Spleen (tissue), 11 donors: ENCODE measurements around the gene CCNB2. TPM values are rescaled to one million over a fixed set of nuclear protein-coding genes. Genes with fewer than 3 reads are reported as not detected.

Source experiments
- DNase-seq: peaks from one replicate; pipeline ENCODE4 v3.0.0-alpha.2; 2020
- H3K27ac ChIP-seq, 8 donors: fragments of 200-600 bp; sonication (generic) in 7 of 8; 1 replicate in 4 of 8; 2 replicates in 4 of 8; pipeline versions ENCODE4 v1.5.0 to v1.8.0; 2016 to 2021; ENCODE audit warnings: inconsistent platforms in 4 of 8, mild to moderate bottlenecking in 4 of 8, moderate library complexity in 1 of 8
- H3K27me3 ChIP-seq, 7 donors: fragments of 200-600 bp; sonication (generic) in 6 of 7; replicated peaks in 1 of 7; 1 replicate in 4 of 7; 2 replicates in 3 of 7; pipeline versions ENCODE4 v1.5.0 to v1.8.0; 2016 to 2021; ENCODE audit warnings: inconsistent platforms in 3 of 7, mild to moderate bottlenecking in 1 of 7
- H3K36me3 ChIP-seq, 6 donors: fragments of 200-600 bp; sonication (generic) in 5 of 6; 1 replicate in 4 of 6; 2 replicates in 2 of 6; pipeline versions ENCODE4 v1.5.0 to v1.8.0; 2016 to 2021; ENCODE audit warnings: inconsistent platforms in 2 of 6
- H3K4me1 ChIP-seq, 6 donors: fragments of 200-600 bp; sonication (generic) in 5 of 6; 1 replicate in 3 of 6; 2 replicates in 3 of 6; pipeline versions ENCODE4 v1.5.0 to v1.8.0; 2016 to 2021; ENCODE audit warnings: inconsistent platforms in 3 of 6
- H3K4me3 ChIP-seq, 8 donors: fragments of 200-600 bp; sonication (generic) in 7 of 8; 1 replicate in 4 of 8; 2 replicates in 4 of 8; pipeline versions ENCODE4 v1.5.0 to v1.8.0; 2016 to 2021; ENCODE audit warnings: inconsistent platforms in 4 of 8, mild to moderate bottlenecking in 4 of 8, moderate library complexity in 2 of 8
- H3K9me3 ChIP-seq, 8 donors: fragments of 200-600 bp; sonication (generic) in 7 of 8; 1 replicate in 4 of 8; 2 replicates in 4 of 8; pipeline versions ENCODE4 v1.5.0 to v1.8.0; 2016 to 2021; ENCODE audit warnings: inconsistent platforms in 4 of 8
- POLR2A ChIP-seq, 3 donors: fragments of 450-650 bp; IDR thresholded peaks; one replicate each; pipeline ENCODE4 v1.5.1; 2017; ENCODE audit warnings: antibody characterized with exemption in 3 of 3, mild to moderate bottlenecking in 1 of 3
- POLR2AphosphoS5 ChIP-seq, 3 donors: sonication (generic); formaldehyde crosslinking; IDR thresholded peaks; one replicate each; pipeline ENCODE4 v1.5.1; 2017; ENCODE audit warnings: antibody characterized with exemption in 3 of 3
- WGBS, 5 donors: extraction: QIAGEN DNeasy Blood & Tissue Kit in 3 of 5; methylation state at CpG; one replicate each; pipeline versions ENCODE4 v1.1.5 to v1.1.7; 2013 to 2018; 5-methylcytosine and 5-hydroxymethylcytosine counted together
- intact Hi-C: fragments of 100-400 bp; cut with DNase I; formaldehyde crosslinking; loops from one replicate; pipeline ENCODE4 v1.15.0; 2023; ENCODE audit warnings: low total_unique reads
- polyA plus RNA-seq, 3 donors: library from polyadenylated mRNA; stranded (reverse); fragments of 200-250 nt; gene quantifications; one replicate each; pipeline ENCODE4 v1.2.1, GENCODE V29; 2013
- total RNA-seq, 7 donors: library from RNA; depleted of rRNA in 3 of 7; stranded (reverse); fragments of >200 nt in 3 of 7; fragmentation: NEBNext Ultra II Directional in 4 of 7; extraction: Animal tissue kit (Norgen Biotek cat#: 25700) in 4 of 7; gene quantifications; one replicate each; pipeline versions ENCODE4 v1.1.0 to v1.2.1, GENCODE V29; 2016 to 2021
- TF ChIP-seq, protein P1 (sequence below), 11 experiments: fragments of 200-600 bp in 7 of 11; fragments of 450-650 bp in 4 of 11; sonication (generic) in 4 of 11; IDR thresholded peaks in 8 of 11; conservative IDR thresholded peaks in 3 of 11; 1 replicate in 7 of 11; 2 replicates in 4 of 11; pipeline versions ENCODE4 v1.4.0 to v1.8.0; 2016 to 2021; ENCODE audit warnings: antibody characterized with exemption in 11 of 11, inconsistent platforms in 4 of 11, mild to moderate bottlenecking in 1 of 11
- donor health status: healthy with polysubstance abuse.
- donor health status: DM: no; HTN: no; CAD: no; lungs with moderate emphysema.
- donor health status: DM: no; HTN: no; CAD: no.
- donor health status: Bipolar disorder and iron deficiency.
- donor health status: healthy.
- donor health status: DM: no; HTN: no; CAD: no.
- donor health status: DM: yes; HTN: yes; CAD: no.

CCNB2 gene
- total and polyA plus RNA-seq, 10 donors: 1.3 to 13.5 (median 5.3) TPM

DNA sequence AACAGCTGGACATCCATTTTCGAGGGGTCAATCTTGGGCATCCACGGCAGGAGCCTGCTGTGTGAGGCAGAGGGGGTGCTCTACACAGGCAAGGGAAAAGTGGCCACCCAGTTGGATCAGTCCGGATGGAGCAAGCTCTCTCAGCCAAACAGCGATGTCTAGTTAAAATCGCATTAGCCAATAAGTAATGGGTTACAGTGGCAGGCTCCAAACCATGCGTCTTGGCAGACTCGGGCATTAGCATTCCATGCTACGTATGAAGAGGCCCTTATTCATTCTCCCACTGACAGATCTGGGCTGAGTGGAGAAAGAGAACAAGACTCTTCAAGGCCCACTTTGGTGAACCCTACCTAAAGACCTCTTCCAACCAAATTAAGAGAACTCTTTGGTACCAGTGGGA is 49.3 kb downstream of the CCNB2 start:
- Histone ChIP-seq H3K4me3 (no peak overlapping the region), H3K4me1 (no peaks in the 10 kb centered on the region), H3K9me3 (no peaks in the 10 kb centered on the region), H3K27me3 (no peaks in the 10 kb centered on the region), H3K27ac (no peak overlapping the region), H3K36me3 (peaks cover 0 to 98% (median 50%) of the 10 kb centered on the region in 6 donors)
- TF ChIP-seq POLR2AphosphoS5 (IDR thresholded peaks at IDR 0.05): no peak
- no peak for TF ChIP-seq POLR2A (IDR thresholded peaks at IDR 0.05)
- TF ChIP-seq, protein P1, sequence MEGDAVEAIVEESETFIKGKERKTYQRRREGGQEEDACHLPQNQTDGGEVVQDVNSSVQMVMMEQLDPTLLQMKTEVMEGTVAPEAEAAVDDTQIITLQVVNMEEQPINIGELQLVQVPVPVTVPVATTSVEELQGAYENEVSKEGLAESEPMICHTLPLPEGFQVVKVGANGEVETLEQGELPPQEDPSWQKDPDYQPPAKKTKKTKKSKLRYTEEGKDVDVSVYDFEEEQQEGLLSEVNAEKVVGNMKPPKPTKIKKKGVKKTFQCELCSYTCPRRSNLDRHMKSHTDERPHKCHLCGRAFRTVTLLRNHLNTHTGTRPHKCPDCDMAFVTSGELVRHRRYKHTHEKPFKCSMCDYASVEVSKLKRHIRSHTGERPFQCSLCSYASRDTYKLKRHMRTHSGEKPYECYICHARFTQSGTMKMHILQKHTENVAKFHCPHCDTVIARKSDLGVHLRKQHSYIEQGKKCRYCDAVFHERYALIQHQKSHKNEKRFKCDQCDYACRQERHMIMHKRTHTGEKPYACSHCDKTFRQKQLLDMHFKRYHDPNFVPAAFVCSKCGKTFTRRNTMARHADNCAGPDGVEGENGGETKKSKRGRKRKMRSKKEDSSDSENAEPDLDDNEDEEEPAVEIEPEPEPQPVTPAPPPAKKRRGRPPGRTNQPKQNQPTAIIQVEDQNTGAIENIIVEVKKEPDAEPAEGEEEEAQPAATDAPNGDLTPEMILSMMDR (IDR thresholded peaks at IDR 0.05 in 8 of 11, conservative IDR thresholded peaks at IDR 0.05 in 3 of 11): no peak
- intact Hi-C loops: no loop called here
- WGBS, 5 donors: 89 to 98% (median 96%) methylated on average over 8 of the region's 8 CpGs
- DNase-seq: no peak

DNA sequence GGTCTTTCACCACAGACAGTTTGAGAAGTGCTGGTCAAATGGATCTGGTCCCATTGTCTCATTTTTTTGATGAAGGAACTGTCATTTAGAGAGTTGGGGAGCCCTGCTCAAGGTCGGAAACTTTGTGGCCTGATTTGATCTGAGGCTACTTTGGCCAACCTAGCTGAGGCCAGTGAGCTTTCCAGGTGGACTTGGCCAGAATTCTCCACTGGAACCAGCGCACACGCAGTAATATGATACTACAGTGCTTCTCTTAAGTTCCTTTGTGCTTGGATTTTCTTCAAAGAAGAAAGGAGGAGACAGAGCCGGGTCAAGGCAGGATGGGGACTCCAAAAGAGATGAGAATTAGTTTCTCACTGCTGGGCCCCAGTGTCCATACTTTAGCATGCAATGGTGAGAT is 50.5 kb downstream of the CCNB2 start:
- no peak for DNase-seq
- Histone ChIP-seq H3K4me3 (no peak overlapping the region), H3K4me1 (no peaks in the 10 kb centered on the region), H3K9me3 (no peaks in the 10 kb centered on the region), H3K27me3 (no peaks in the 10 kb centered on the region), H3K36me3 (peaks cover 0 to 96% (median 56%) of the 10 kb centered on the region in 6 donors), H3K27ac (no peak overlapping the region)
- 91 to 98% (median 96%) methylated on average over 4 of the region's 4 CpGs for WGBS, 5 donors
- intact Hi-C loops: no loop called here
- TF ChIP-seq, protein P1 (IDR thresholded peaks at IDR 0.05 in 8 of 11, conservative IDR thresholded peaks at IDR 0.05 in 3 of 11): no peak
- TF ChIP-seq POLR2AphosphoS5 (IDR thresholded peaks at IDR 0.05) (no peak), POLR2A (IDR thresholded peaks at IDR 0.05) (no peak)

DNA sequence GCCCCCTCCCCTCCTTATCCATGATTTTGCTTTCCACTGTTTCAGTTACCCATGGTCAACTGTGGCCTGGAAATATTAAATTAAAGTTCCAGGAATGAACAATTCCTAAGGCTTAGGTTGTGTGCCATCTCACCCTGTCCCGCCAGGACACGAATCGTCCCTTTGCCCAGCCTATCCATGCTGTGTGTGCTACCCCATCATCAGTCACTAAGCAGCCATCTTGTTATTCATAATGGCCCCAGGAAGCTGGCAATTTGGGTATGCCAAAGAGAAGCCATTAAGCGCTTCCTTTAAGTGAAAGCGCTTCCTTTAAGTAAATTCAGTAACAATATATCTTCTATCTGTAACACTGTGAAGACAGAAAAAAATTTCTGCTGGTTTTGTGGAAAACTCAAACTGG is 52.5 kb downstream of the CCNB2 start:
- H3K27me3 ChIP-seq: no peaks in the 10 kb centered on the region
- H3K4me3 ChIP-seq: no peak overlapping the region
- intact Hi-C loops: no loop called here
- no peaks in the 10 kb centered on the region for H3K9me3 ChIP-seq
- H3K27ac ChIP-seq: no peak overlapping the region
- TF ChIP-seq POLR2A (IDR thresholded peaks at IDR 0.05) (no peak), POLR2AphosphoS5 (IDR thresholded peaks at IDR 0.05) (no peak)
- TF ChIP-seq, protein P1 (IDR thresholded peaks at IDR 0.05 in 8 of 11, conservative IDR thresholded peaks at IDR 0.05 in 3 of 11): no peak
- WGBS, 5 donors: 96 to 99% (median 97%) methylated on average over 5 of the region's 5 CpGs
- H3K4me1 ChIP-seq: no peaks in the 10 kb centered on the region
- no peak for DNase-seq
- peaks cover 0 to 96% (median 68%) of the 10 kb centered on the region in 6 donors for H3K36me3 ChIP-seq

DNA sequence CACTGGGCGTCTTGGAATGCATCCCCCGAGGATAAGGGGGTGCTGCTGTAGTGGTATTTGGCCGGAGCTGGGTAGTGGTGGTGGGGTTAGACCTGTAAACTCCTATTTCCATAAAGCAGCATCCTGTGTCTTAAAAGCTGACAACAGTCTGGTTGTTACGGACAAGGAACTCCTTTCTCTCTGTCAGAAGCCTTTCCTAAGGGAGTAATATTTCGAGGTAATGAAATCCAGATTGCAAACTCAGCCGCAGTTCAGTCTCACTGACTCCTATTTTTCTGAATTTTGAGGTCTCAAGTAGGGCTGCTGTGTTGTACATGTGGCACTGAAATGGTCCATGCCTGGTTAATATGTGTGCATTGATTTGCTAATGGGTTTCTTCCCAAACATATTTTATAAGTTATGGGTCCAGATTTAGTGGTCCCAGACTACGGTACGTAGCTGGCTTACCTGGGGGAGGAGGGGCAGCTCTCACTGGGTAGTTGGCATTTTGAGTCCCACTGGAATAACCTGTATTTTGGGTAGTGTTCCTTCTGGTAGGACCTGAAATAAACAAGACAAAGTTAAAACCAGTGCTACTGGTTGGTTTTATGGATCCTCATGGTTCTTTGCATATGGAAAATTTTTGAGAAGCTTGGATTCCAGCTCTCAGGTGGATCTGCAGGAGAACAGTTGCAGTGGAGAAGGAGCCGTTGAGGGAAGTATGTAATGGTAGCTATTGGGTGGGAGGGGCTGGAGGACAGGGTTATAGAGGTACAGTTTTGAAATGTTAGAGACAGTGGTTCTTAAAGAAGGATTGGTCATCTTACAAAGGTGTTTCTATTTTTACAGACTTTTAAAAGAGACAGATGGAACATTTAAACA is 53.1 kb downstream of the CCNB2 start:
- no peaks in the 10 kb centered on the region for H3K4me1 ChIP-seq
- H3K27me3 ChIP-seq: no peaks in the 10 kb centered on the region
- no peak overlapping the region for H3K27ac ChIP-seq
- DNase-seq: no peak
- 92 to 96% (median 94%) methylated on average over 9 of the region's 9 CpGs for WGBS, 5 donors
- intact Hi-C loops: no loop called here
- H3K9me3 ChIP-seq: no peaks in the 10 kb centered on the region
- no peak overlapping the region for H3K4me3 ChIP-seq
- H3K36me3 ChIP-seq: peaks cover 0 to 96% (median 64%) of the 10 kb centered on the region in 6 donors
- TF ChIP-seq POLR2AphosphoS5 (IDR thresholded peaks at IDR 0.05) (no peak), POLR2A (IDR thresholded peaks at IDR 0.05) (no peak)
- TF ChIP-seq, protein P1 (IDR thresholded peaks at IDR 0.05 in 8 of 11, conservative IDR thresholded peaks at IDR 0.05 in 3 of 11): no peak
